Small intestine (tissue), 7 donors: Measurements from ENCODE around the gene PHLDB3. TPM values are rescaled to one million over a fixed set of nuclear protein-coding genes. Genes with fewer than 3 reads are reported as not detected.
"Not testable (repeated sequence)": the region's sequence is repeated elsewhere in the genome, so short reads cannot be mapped to it uniquely, and the experiment has no call there.

Experiments
- DNase-seq, 2 donors: peaks; one replicate each; pipeline versions ENCODE4 v3.0.0 to v3.0.0-alpha.2; 2013
- FAIRE-seq: peaks from 2 replicates; lab custom pipeline; 2012; peaks lifted over from hg19 to GRCh38; lab: Jason Lieb, UNC
- H3K27ac ChIP-seq, 3 donors: one replicate each; pipeline ENCODE4 v1.5.1; 2013; ENCODE audit warnings: low read length in 2 of 3, mild to moderate bottlenecking in 2 of 3, control low read depth in 1 of 3, inconsistent platforms in 1 of 3, low read depth in 1 of 3, moderate library complexity in 1 of 3
- H3K27me3 ChIP-seq, 3 donors: one replicate each; pipeline ENCODE4 v1.6.1; 2013; ENCODE audit warnings: low read length in 3 of 3, inconsistent platforms in 1 of 3; ENCODE audit not compliant: control insufficient read depth in 3 of 3, insufficient read depth in 3 of 3
- H3K36me3 ChIP-seq, 3 donors: one replicate each; pipeline ENCODE4 v1.6.1; 2013; ENCODE audit warnings: low read length in 3 of 3, inconsistent platforms in 1 of 3, low read depth in 1 of 3, mild to moderate bottlenecking in 1 of 3, moderate library complexity in 1 of 3; ENCODE audit not compliant: control insufficient read depth in 3 of 3, insufficient read depth in 2 of 3
- H3K4me1 ChIP-seq, 3 donors: one replicate each; pipeline ENCODE4 v1.6.1; 2013; ENCODE audit warnings: low read length in 2 of 3, inconsistent platforms in 1 of 3, low read depth in 1 of 3, mild to moderate bottlenecking in 1 of 3, moderate library complexity in 1 of 3; ENCODE audit not compliant: control insufficient read depth in 3 of 3, insufficient read depth in 2 of 3
- H3K4me3 ChIP-seq, 3 donors: one replicate each; pipeline ENCODE4 v1.5.1; 2013; ENCODE audit warnings: low read length in 3 of 3, control low read depth in 1 of 3, inconsistent platforms in 1 of 3, low read depth in 1 of 3, mild to moderate bottlenecking in 1 of 3, moderate library complexity in 1 of 3
- H3K9me3 ChIP-seq, 2 donors: one replicate each; pipeline ENCODE4 v1.6.1; 2013; ENCODE audit warnings: low read depth in 1 of 2, low read length in 1 of 2; ENCODE audit not compliant: control insufficient read depth in 2 of 2, insufficient read depth in 1 of 2
- WGBS, 3 donors: extraction: QIAGEN DNeasy Blood & Tissue Kit; methylation state at CpG; one replicate each; pipeline ENCODE4 v1.1.7; 2013; 5-methylcytosine and 5-hydroxymethylcytosine counted together
- polyA plus RNA-seq, 4 donors: library from polyadenylated mRNA; stranded (reverse) in 3 of 4; unstranded in 1 of 4; fragments of 200-250 nt in 3 of 4; fragments of 120-200 nt in 1 of 4; gene quantifications; one replicate each; pipeline versions ENCODE4 v1.2.1 to v1.2.3, GENCODE V29; 2013
- donor health status: healthy with polysubstance abuse.
- donor health status: control.
- donor health status: control.
- donor health status: Bipolar disorder and iron deficiency.
- donor health status: healthy.

PHLDB3 gene
- polyA plus RNA-seq, 4 donors, result 6.2 to 33.6 (median 23.6) TPM

- Histone ChIP-seq H3K27me3 (no peaks in the 10 kb centered on the region), H3K9me3 (peaks cover 0 to 4% of the 10 kb centered on the region in 2 donors), H3K4me1 (peaks cover 0 to 5% (median 5%) of the 10 kb centered on the region in 3 donors), H3K4me3 (no peak overlapping the region), H3K27ac (no peak overlapping the region), H3K36me3 (no peaks in the 10 kb centered on the region)
- 86 to 91% (median 86%) methylated on average over 6 of the region's 6 CpGs for WGBS, 3 donors
- no peak for FAIRE-seq
- no peak for DNase-seq
Observed at GRCh38 chr19:43437712-43438111, 66.8 kb downstream of the PHLDB3 start.

- not testable (repeated sequence) for DNase-seq, H3K27me3 ChIP-seq, H3K9me3 ChIP-seq, FAIRE-seq, H3K4me3 ChIP-seq, H3K27ac ChIP-seq, H3K4me1 ChIP-seq, H3K36me3 ChIP-seq
- WGBS, 3 donors, result 89 to 92% (median 89%) methylated on average over 11 of the region's 11 CpGs
Observed at GRCh38 chr19:43437284-43437683, 67.3 kb downstream of the PHLDB3 start.

- FAIRE-seq (no peak), DNase-seq (no peak)
- Histone ChIP-seq H3K36me3 (no peaks in the 10 kb centered on the region), H3K27me3 (no peaks in the 10 kb centered on the region), H3K27ac (no peak overlapping the region), H3K9me3 (peaks cover 0 to 4% of the 10 kb centered on the region in 2 donors), H3K4me1 (peaks cover 0 to 5% (median 5%) of the 10 kb centered on the region in 3 donors), H3K4me3 (no peak overlapping the region)
- WGBS, 3 donors, result 69 to 82% (median 76%) methylated on average over 3 of the region's 3 CpGs
Observed at GRCh38 chr19:43435775-43436174, 68.8 kb downstream of the PHLDB3 start.

GRCh38 chr19:43433689-43434088, 70.9 kb downstream of the PHLDB3 start:
- H3K4me1 ChIP-seq, result peaks cover 0 to 7% (median 4%) of the 10 kb centered on the region in 3 donors
- H3K9me3 ChIP-seq, result no peaks in the 10 kb centered on the region
- H3K4me3 ChIP-seq, result no peak overlapping the region
- no peak overlapping the region for H3K27ac ChIP-seq
- DNase-seq (no peak), FAIRE-seq (no peak)
- no peaks in the 10 kb centered on the region for H3K27me3 ChIP-seq
- H3K36me3 ChIP-seq, result no peaks in the 10 kb centered on the region
- WGBS, 3 donors, result 91 to 97% (median 93%) methylated on average over 6 of the region's 6 CpGs

GRCh38 chr19:43433358-43433673, 71.2 kb downstream of the PHLDB3 start:
- Histone ChIP-seq H3K4me1 (peaks cover 0 to 4% (median under 1%) of the 10 kb centered on the region in 3 donors), H3K27me3 (no peaks in the 10 kb centered on the region), H3K9me3 (no peaks in the 10 kb centered on the region), H3K36me3 (no peaks in the 10 kb centered on the region), H3K27ac (no peak overlapping the region), H3K4me3 (no peak overlapping the region)
- 89 to 96% (median 96%) methylated on average over 2 of the region's 2 CpGs for WGBS, 3 donors
- DNase-seq, result no peak
- no peak for FAIRE-seq

- WGBS, 3 donors, result 86 to 90% (median 89%) methylated on average over 9 of the region's 9 CpGs
- no peak overlapping the region for H3K4me3 ChIP-seq
- H3K36me3 ChIP-seq, result no peaks in the 10 kb centered on the region
- H3K27me3 ChIP-seq, result no peaks in the 10 kb centered on the region
- H3K27ac ChIP-seq, result no peak overlapping the region
- DNase-seq, result no peak
- no peaks in the 10 kb centered on the region for H3K9me3 ChIP-seq
- H3K4me1 ChIP-seq, result peaks cover 0 to 4% (median under 1%) of the 10 kb centered on the region in 3 donors
- no peak for FAIRE-seq
Observed at GRCh38 chr19:43430976-43431375, 73.6 kb downstream of the PHLDB3 start.

GRCh38 chr19:43430142-43430710, 74.3 kb downstream of the PHLDB3 start:
- Histone ChIP-seq H3K4me1 (peaks cover 0 to 4% (median 4%) of the 10 kb centered on the region in 3 donors), H3K36me3 (no peaks in the 10 kb centered on the region), H3K9me3 (no peaks in the 10 kb centered on the region), H3K27ac (peak overlapping the region in 1 of 3 donors; percentile 62), H3K27me3 (no peaks in the 10 kb centered on the region), H3K4me3 (no peak overlapping the region)
- WGBS, 3 donors, result 31 to 37% (median 35%) methylated on average over 6 of the region's 6 CpGs
- DNase-seq, result peak in 1 of 2 donors; percentile 7
- FAIRE-seq, result no peak

GRCh38 chr19:43429395-43429794, 75.2 kb downstream of the PHLDB3 start:
- peaks cover 0 to 4% (median 4%) of the 10 kb centered on the region in 3 donors for H3K4me1 ChIP-seq
- 90 to 91% (median 91%) methylated on average over 7 of the region's 7 CpGs for WGBS, 3 donors
- no peaks in the 10 kb centered on the region for H3K27me3 ChIP-seq
- no peak for DNase-seq
- no peaks in the 10 kb centered on the region for H3K36me3 ChIP-seq
- FAIRE-seq, result no peak
- no peak overlapping the region for H3K4me3 ChIP-seq
- H3K9me3 ChIP-seq, result no peaks in the 10 kb centered on the region
- H3K27ac ChIP-seq, result no peak overlapping the region
